HepG2 (cell line): ENCODE data around the gene TSPAN18. TPM values are rescaled to one million over a fixed set of nuclear protein-coding genes. Genes with fewer than 3 reads are reported as not detected.

ENCODE experiments used
- ATAC-seq: fragments of 200-7000 bp; cut with Tn5 transposase; 3 replicates; pipeline ENCODE4 v1.9.1; 2020; ENCODE audit warnings: mild to moderate bottlenecking, moderate library complexity
- BruUV-seq: library from RNA; stranded (reverse); fragments of 400-500 nt; replicated peaks from 2 replicates; lab custom pipeline; 2021; lab: Mats Ljungman, UMichigan
- CTCF ChIA-PET: fragments of 300-600 bp; formaldehyde crosslinking; extraction: SDS; loops from one replicate; lab custom pipeline; 2021; ENCODE audit warnings: low total read pairs, inconsistent platforms, low intra/inter-chr PET ratio; lab: Yijun Ruan, JAX
- POLR2A ChIA-PET: fragments of 350-600 bp; sonication (Branson Sonifier 250); formaldehyde crosslinking; loops from one replicate; lab custom pipeline; 2020; ENCODE audit warnings: antibody characterized with exemption, inconsistent platforms; lab: Yijun Ruan, JAX
- DNase-seq: peaks from one replicate; pipeline ENCODE4 v3.0.0-alpha.2; 2015; ENCODE audit warnings: low spot score
- FAIRE-seq: peaks from 3 replicates; lab custom pipeline; 2011; peaks lifted over from hg19 to GRCh38; lab: Jason Lieb, UNC
- H2AFZ ChIP-seq: one replicate; pipeline ENCODE4 v1.6.1; 2011; ENCODE audit warnings: low read length, inconsistent platforms
- H3K27ac ChIP-seq: fragments of 300-600 bp; 3 replicates; pipeline ENCODE4 v1.8.0; 2011; ENCODE audit warnings: mixed run types, mild to moderate bottlenecking, mixed read lengths, low read length, inconsistent platforms; ENCODE audit not compliant: insufficient read depth; ENCODE audit errors: extremely low read length
- H3K27me3 ChIP-seq, 2 experiments: fragments of 200-600 bp in 1 of 2; 2 replicates in 1 of 2; 3 replicates in 1 of 2; pipeline versions ENCODE4 v1.6.0 to v1.8.0; 2011; ENCODE audit warnings: low read length in 2 of 2, mild to moderate bottlenecking in 2 of 2, moderate library complexity in 2 of 2, inconsistent platforms in 1 of 2; ENCODE audit not compliant: insufficient read depth in 2 of 2, control insufficient read depth in 1 of 2
- H3K36me3 ChIP-seq, 2 experiments: fragments of 200-600 bp in 1 of 2; replicated peaks in 1 of 2; 2 replicates in 1 of 2; 3 replicates in 1 of 2; pipeline versions ENCODE4 v1.5.1 to v1.8.0; 2011; ENCODE audit warnings: low read length in 2 of 2, inconsistent platforms in 1 of 2; ENCODE audit not compliant: insufficient read depth in 2 of 2, control insufficient read depth in 1 of 2
- H3K4me1 ChIP-seq: 2 replicates; pipeline ENCODE4 v1.5.1; 2012; ENCODE audit warnings: low read length, inconsistent platforms; ENCODE audit not compliant: insufficient read depth
- H3K4me2 ChIP-seq: 2 replicates; pipeline ENCODE4 v1.6.0; 2011; ENCODE audit warnings: low read depth, low read length, inconsistent platforms
- H3K4me3 ChIP-seq, 3 experiments: fragments of 200-600 bp in 1 of 3; sonication (generic), shearing (Covaris generic) in 1 of 3; replicated peaks in 1 of 3; 2 replicates each; pipeline ENCODE4 v1.5.1; 2011 to 2016; ENCODE audit warnings: low read length in 3 of 3, inconsistent platforms in 2 of 3, low read depth in 2 of 3, mild to moderate bottlenecking in 2 of 3, control low read depth in 1 of 3, mixed read lengths in 1 of 3; ENCODE audit not compliant: insufficient read depth in 1 of 3
- H3K79me2 ChIP-seq: one replicate; pipeline ENCODE4 v1.6.1; 2011; ENCODE audit warnings: low read length, inconsistent platforms; ENCODE audit not compliant: insufficient read depth
- H3K9ac ChIP-seq: 2 replicates; pipeline ENCODE4 v1.6.0; 2011; ENCODE audit warnings: mild to moderate bottlenecking, low read depth, low read length, inconsistent platforms; ENCODE audit not compliant: insufficient read depth
- H3K9me3 ChIP-seq: 2 replicates; pipeline ENCODE4 v1.5.1; 2012; ENCODE audit warnings: mild to moderate bottlenecking, low read length
- H4K20me1 ChIP-seq: 2 replicates; pipeline ENCODE4 v1.6.0; 2011; ENCODE audit warnings: inconsistent platforms, mild to moderate bottlenecking, low read length, moderate library complexity; ENCODE audit not compliant: insufficient read depth
- ETV6 ChIP-seq: sonication (generic); formaldehyde crosslinking; conservative IDR thresholded peaks from 2 replicates; pipeline ENCODE4 v1.4.0; 2020; ENCODE audit warnings: missing genetic modification reagents
- HNRNPLL ChIP-seq: fragments of 200-400 bp; formaldehyde crosslinking; IDR thresholded peaks from 2 replicates; pipeline ENCODE4 v1.6.1; 2017; ENCODE audit warnings: mild to moderate bottlenecking, low read depth, low read length; ENCODE audit not compliant: poor library complexity, severe bottlenecking
- NAIF1 ChIP-seq: sonication (generic); formaldehyde crosslinking; IDR thresholded peaks from 2 replicates; pipeline ENCODE4 v1.5.0; 2020; ENCODE audit warnings: mild to moderate bottlenecking, missing genetic modification reagents, borderline replicate concordance
- PAWR ChIP-seq: sonication (generic); formaldehyde crosslinking; IDR thresholded peaks from 2 replicates; pipeline ENCODE4 v1.4.0; 2020; ENCODE audit warnings: missing genetic modification reagents, mild to moderate bottlenecking, borderline replicate concordance
- PHF8 ChIP-seq: sonication (generic); formaldehyde crosslinking; IDR thresholded peaks from 2 replicates; pipeline ENCODE4 v1.5.0; 2020; ENCODE audit warnings: missing genetic modification reagents
- SALL2 ChIP-seq: sonication (generic); formaldehyde crosslinking; IDR thresholded peaks from 2 replicates; pipeline ENCODE4 v1.8.1; 2023; ENCODE audit warnings: mild to moderate bottlenecking, missing genetic modification reagents, inconsistent platforms
- ZBTB20 ChIP-seq: sonication (generic); formaldehyde crosslinking; IDR thresholded peaks from 2 replicates; pipeline ENCODE4 v1.8.1; 2023; ENCODE audit warnings: missing genetic modification reagents, low read depth, mild to moderate bottlenecking, borderline replicate concordance
- ZBTB26 ChIP-seq: IDR thresholded peaks from 2 replicates; pipeline ENCODE4 v1.6.1; 2016; ENCODE audit warnings: missing compliant biosample characterization, missing genetic modification reagents, borderline replicate concordance
- ZBTB33 ChIP-seq: sonication (generic); formaldehyde crosslinking; IDR thresholded peaks from 2 replicates; pipeline ENCODE4 v1.4.0; 2020; ENCODE audit warnings: missing genetic modification reagents
- ZFYVE20 ChIP-seq: sonication (generic); formaldehyde crosslinking; IDR thresholded peaks from 2 replicates; pipeline ENCODE4 v1.8.0; 2023; ENCODE audit warnings: low read depth, mild to moderate bottlenecking, moderate library complexity, missing genetic modification reagents, borderline replicate concordance
- ZNF253 ChIP-seq: sonication (generic); formaldehyde crosslinking; IDR thresholded peaks from 2 replicates; pipeline ENCODE4 v1.8.0; 2022; ENCODE audit warnings: mild to moderate bottlenecking, missing genetic modification reagents, borderline replicate concordance
- WGBS: methylation state at CpG from one replicate; pipeline ENCODE4 v1.1.6; 2017; ENCODE audit warnings: low lambda C conversion rate; 5-methylcytosine and 5-hydroxymethylcytosine counted together
- in situ Hi-C: cut with HindIII; loops from 2 replicates; pipeline ENCODE4 v1.10.0; 2017; ENCODE audit warnings: low pct_unique_long_range_greater_than_20kb; ENCODE audit not compliant: extremely low pct_ligation_motif_present
- intact Hi-C: fragments of 100-400 bp; cut with micrococcal nuclease; formaldehyde crosslinking; loops from one replicate; pipeline ENCODE4 v1.10.0; 2022; ENCODE audit not compliant: unreplicated experiment
- polyA plus RNA-seq, 8 experiments: library from polyadenylated mRNA; depleted of rRNA in 3 of 8; stranded (reverse) in 7 of 8; unstranded in 1 of 8; fragments of >200 nt; fragmentation: Illumina TruSeq in 4 of 8; extraction: Trizol in 4 of 8; gene quantifications; 2 replicates each; pipeline versions ENCODE4 v1.2.1 to v1.2.3, GENCODE V29; 2011 to 2016; ENCODE audit warnings: low read depth in 4 of 8, missing spikeins in 1 of 8, mixed read lengths in 1 of 8; ENCODE audit not compliant: insufficient read depth in 1 of 8
- total RNA-seq, 5 experiments: library from RNA; depleted of rRNA; stranded (reverse); fragments of >200 nt; fragmentation: Illumina TruSeq; extraction: Trizol; gene quantifications; 2 replicates each; pipeline ENCODE4 v1.2.3, GENCODE V29; 2016; ENCODE audit warnings: low read depth in 1 of 5

The TSPAN18 gene
- total and polyA plus RNA-seq, 2 of the 13 experiments (the other 11 are each of a cell fraction or from before 2014, with no cell fraction given) = not detected

DNA sequence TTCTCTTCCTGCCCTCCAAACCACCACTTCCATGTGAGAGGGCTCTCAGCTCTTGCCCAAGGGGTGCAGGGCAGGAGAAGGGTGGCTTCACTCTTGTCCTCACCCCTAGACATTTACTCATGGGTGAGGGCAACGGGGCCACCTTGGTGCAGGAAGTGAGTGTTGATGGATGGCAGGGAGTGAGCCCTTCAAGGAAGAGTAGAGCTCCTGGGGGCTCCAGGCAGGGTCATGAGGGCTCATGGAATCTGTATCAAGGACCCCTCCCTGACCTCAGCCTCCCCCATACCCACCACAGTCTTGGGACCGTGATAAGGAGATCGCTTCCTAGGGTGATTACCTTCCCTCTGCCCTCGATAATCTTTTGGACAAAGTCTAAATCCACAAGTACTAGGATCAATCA is 37.8 kb downstream of the TSPAN18 start:
- no peak overlapping the region for H3K4me2 ChIP-seq
- no peaks in the 10 kb centered on the region for H3K9me3 ChIP-seq
- no peaks in the 10 kb centered on the region for H3K36me3 ChIP-seq
- DNase-seq (no peak), FAIRE-seq (no peak), ATAC-seq (no peak)
- intact Hi-C loops (no loop called here), in situ Hi-C loops (loop anchor here (10.0 kb wide), 1 partner anchor 140 kb away; no protein-coding TSS in a partner anchor)
- H4K20me1 ChIP-seq = no peaks in the 10 kb centered on the region
- no peak for TF ChIP-seq ETV6
- no peak for TF ChIP-seq ZBTB33
- TF ChIP-seq SALL2 (CRISPR knock-in tag) = no peak
- no peak for TF ChIP-seq NAIF1
- no peak for TF ChIP-seq ZNF253 (CRISPR knock-in tag)
- no peak for TF ChIP-seq PAWR (CRISPR knock-in tag)
- no peak for TF ChIP-seq ZBTB26
- TF ChIP-seq ZFYVE20 (CRISPR knock-in tag) = no peak
- TF ChIP-seq HNRNPLL = no peak
- no peak for TF ChIP-seq PHF8
- no peak for TF ChIP-seq ZBTB20 (CRISPR knock-in tag)
- POLR2A ChIA-PET = no interaction called here
- CTCF ChIA-PET = no interaction called here
- H3K4me1 ChIP-seq = no peaks in the 10 kb centered on the region
- peaks cover 0 to 7% of the 10 kb centered on the region in 2 experiments; a peak in 2 of 5 replicates for H3K27me3 ChIP-seq
- H3K79me2 ChIP-seq = no peaks in the 10 kb centered on the region
- 3% methylated on average over 4 of the region's 4 CpGs for whole genome bisulfite sequencing
- no peak overlapping the region for H3K4me3 ChIP-seq
- no peak overlapping the region for H2AFZ ChIP-seq
- BruUV-seq = no TSS peak
- no peak overlapping the region for H3K27ac ChIP-seq
- H3K9ac ChIP-seq = no peak overlapping the region
